PC-9 (cell line): Measurements from ENCODE around the gene TJP2.

Experiments used
- EZH2 ChIP-seq: fragments of 200-600 bp; sonication (generic); IDR thresholded peaks from 2 replicates; pipeline ENCODE4 v1.8.0; 2017; ENCODE audit warnings: antibody characterized with exemption, low read depth
- TF ChIP-seq, protein P1 (sequence below): fragments of 200-600 bp; sonication (generic); conservative IDR thresholded peaks from 2 replicates; pipeline ENCODE4 v1.6.1; 2017; ENCODE audit warnings: mixed run types, antibody characterized with exemption, mild to moderate bottlenecking, moderate library complexity

DNA sequence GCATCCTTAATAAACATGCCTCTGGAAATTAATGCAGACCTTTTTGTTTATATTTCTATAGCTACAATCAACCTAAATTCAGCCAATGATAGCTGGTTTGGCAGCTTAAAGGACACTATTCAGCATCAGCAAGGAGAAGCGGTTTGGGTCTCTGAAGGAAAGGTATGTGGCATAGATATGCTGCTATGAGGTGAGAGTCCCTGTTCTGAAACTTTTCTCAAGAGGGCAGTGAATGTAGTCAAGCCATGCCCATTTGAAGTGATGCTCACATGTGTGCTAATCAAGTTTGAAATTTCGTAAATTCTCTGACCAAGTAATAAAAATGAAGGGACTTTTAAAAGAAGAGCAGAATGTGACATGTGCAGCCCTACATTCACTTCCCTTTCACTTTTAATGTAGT lies 72.6 kb downstream of the TJP2 start:
- TF ChIP-seq, protein P1, sequence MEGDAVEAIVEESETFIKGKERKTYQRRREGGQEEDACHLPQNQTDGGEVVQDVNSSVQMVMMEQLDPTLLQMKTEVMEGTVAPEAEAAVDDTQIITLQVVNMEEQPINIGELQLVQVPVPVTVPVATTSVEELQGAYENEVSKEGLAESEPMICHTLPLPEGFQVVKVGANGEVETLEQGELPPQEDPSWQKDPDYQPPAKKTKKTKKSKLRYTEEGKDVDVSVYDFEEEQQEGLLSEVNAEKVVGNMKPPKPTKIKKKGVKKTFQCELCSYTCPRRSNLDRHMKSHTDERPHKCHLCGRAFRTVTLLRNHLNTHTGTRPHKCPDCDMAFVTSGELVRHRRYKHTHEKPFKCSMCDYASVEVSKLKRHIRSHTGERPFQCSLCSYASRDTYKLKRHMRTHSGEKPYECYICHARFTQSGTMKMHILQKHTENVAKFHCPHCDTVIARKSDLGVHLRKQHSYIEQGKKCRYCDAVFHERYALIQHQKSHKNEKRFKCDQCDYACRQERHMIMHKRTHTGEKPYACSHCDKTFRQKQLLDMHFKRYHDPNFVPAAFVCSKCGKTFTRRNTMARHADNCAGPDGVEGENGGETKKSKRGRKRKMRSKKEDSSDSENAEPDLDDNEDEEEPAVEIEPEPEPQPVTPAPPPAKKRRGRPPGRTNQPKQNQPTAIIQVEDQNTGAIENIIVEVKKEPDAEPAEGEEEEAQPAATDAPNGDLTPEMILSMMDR: no peak
- no peak for TF ChIP-seq EZH2
